GM10248 (cell line): ENCODE results near the gene LINC01488.

ENCODE experiments used
- CTCF ChIA-PET: fragments of 300-600 bp; sonication (Branson Sonifier 250); formaldehyde crosslinking; extraction: SDS; loops from one replicate; lab custom pipeline; 2021; ENCODE audit warnings: antibody characterized with exemption; lab: Yijun Ruan, JAX
- POLR2A ChIA-PET: fragments of 350-650 bp; sonication (Branson Sonifier 250); formaldehyde crosslinking; extraction: SDS; loops from one replicate; lab custom pipeline; 2020; ENCODE audit warnings: antibody characterized with exemption; lab: Yijun Ruan, JAX
- DNase-seq: peaks from one replicate; pipeline ENCODE4 v3.0.0; 2012; ENCODE audit errors: extremely low spot score
- CTCF ChIP-seq: IDR thresholded peaks from 2 replicates; pipeline ENCODE4 v1.5.1; 2012; ENCODE audit warnings: mild to moderate bottlenecking, low read depth; ENCODE audit errors: extremely low read depth, missing control alignments, control extremely low read depth

LINC01488 gene

GRCh38 chr11:69468911-69469885 lies 12.3 kb upstream of the LINC01488 start:
- ChIA-PET POLR2A (no interaction called here), CTCF (no interaction called here)
- no peak for TF ChIP-seq CTCF
- DNase-seq: no peak

DNA sequence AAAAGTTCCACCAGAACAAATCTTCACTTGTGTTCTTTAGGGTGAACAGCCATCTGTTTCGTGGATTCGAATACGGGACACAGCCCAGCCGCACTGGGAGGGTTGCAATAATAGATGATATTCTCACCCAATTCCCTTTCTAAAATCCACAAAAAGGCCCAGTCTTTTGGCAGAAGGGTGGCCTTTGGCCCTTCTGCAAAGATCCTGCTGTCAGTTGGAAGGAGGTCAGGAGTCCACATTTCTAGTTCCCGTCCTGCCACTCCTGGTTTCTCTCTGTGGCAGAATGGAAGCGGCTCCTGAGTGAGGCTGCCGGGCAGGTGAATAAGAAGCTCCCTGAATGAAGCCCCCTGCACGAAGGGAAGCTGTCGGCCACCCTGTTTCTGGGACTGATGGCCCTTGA lies 11.2 kb upstream of the LINC01488 start:
- ChIA-PET POLR2A (no interaction called here), CTCF (no interaction called here)
- no peak for DNase-seq
- TF ChIP-seq CTCF: no peak

DNA sequence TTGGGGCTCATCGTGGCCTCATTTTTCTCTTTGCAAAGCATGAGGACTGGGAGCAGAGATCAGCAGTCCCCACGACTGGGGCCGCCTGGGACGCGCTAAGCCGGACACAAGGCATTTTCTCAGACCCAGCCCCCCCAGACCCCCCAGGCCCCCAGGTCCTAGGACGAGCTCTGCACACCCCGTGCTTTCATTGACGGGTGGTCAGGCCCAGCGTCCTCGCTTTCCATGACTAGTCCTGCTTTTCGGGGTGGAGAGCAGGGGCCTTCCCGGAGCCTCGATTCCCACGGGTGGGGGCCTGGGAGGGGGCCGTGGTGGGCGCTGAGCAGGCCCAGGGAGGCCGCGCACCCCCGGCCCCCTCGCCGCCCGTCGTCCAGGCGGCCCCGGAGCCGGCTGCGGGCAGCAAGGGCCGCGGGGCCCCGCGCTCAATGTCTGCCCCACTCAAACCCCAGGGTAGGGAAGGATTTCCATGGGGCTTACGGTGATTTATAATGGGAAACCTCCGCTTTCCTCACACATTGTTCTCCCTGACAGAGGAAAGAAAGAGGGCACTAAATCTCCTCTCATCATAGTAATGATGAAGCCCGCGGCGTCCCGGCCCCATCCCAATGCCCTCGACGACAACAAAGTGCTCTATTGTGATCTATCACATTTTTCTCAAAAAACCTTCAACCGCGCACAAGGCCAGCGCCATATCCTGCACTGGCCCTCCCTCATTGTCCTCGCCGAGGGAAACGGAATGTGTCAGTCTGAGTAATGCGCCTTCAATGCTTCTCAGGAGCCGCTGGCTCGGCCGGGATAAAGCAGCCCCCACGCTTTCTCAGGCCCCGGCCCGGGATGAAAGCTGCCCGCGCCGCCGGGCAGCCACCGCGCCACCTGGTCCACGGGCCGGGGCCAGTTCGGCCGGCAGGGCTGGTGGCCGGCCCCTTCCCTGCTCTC lies 10.4 kb upstream of the LINC01488 start:
- POLR2A ChIA-PET: no interaction called here
- CTCF ChIA-PET: no interaction called here
- DNase-seq: no peak
- TF ChIP-seq CTCF: no peak

GRCh38 chr11:69471729-69472540 lies 9.5 kb upstream of the LINC01488 start:
- ChIA-PET POLR2A (no interaction called here), CTCF (no interaction called here)
- TF ChIP-seq CTCF: no peak
- no peak for DNase-seq

GRCh38 chr11:69472541-69473275 lies 8.8 kb upstream of the LINC01488 start:
- POLR2A ChIA-PET: no interaction called here
- CTCF ChIA-PET: no interaction called here
- no peak for DNase-seq

More at GRCh38 chr11:69472541-69473275, 8.8 kb upstream of the LINC01488 start:
- TF ChIP-seq CTCF: no peak
